Gastroesophageal sphincter (tissue), 4 donors: Measurements from ENCODE around the gene PSPN. TPM values are rescaled to one million over a fixed set of nuclear protein-coding genes. Genes with fewer than 3 reads are reported as not detected.
"Not testable (repeated sequence)": the region's sequence is repeated elsewhere in the genome, so short reads cannot be mapped to it uniquely, and the experiment has no call there.

Source experiments
- ATAC-seq: fragments of 150-250 bp; one replicate; pipeline ENCODE4 v1.9.1; 2016; ENCODE audit warnings: mild to moderate bottlenecking, moderate library complexity
- H3K27ac ChIP-seq, 4 donors: fragments of 200-600 bp; sonication (generic) in 3 of 4; 1 replicate in 3 of 4; 2 replicates in 1 of 4; pipeline ENCODE4 v1.5.1; 2016 to 2019
- H3K27me3 ChIP-seq: fragments of 200-600 bp; sonication (generic); one replicate; pipeline ENCODE4 v1.5.1; 2019
- H3K36me3 ChIP-seq, 2 donors: fragments of 200-600 bp; sonication (generic); one replicate each; pipeline ENCODE4 v1.5.1; 2019; ENCODE audit warnings: control low read depth in 1 of 2
- H3K4me1 ChIP-seq, 3 donors: fragments of 200-600 bp; sonication (generic); 1 replicate in 2 of 3; 2 replicates in 1 of 3; pipeline ENCODE4 v1.5.1; 2016 to 2019; ENCODE audit warnings: control low read depth in 2 of 3
- H3K4me3 ChIP-seq, 2 donors: fragments of 200-600 bp; sonication (generic); one replicate each; pipeline ENCODE4 v1.5.1; 2019; ENCODE audit warnings: mild to moderate bottlenecking in 1 of 2, moderate library complexity in 1 of 2
- H3K9me3 ChIP-seq, 3 donors: fragments of 200-600 bp; sonication (generic); one replicate each; pipeline ENCODE4 v1.5.1; 2017 to 2019; ENCODE audit warnings: control low read depth in 2 of 3
- EP300 ChIP-seq: sonication (generic); formaldehyde crosslinking; IDR thresholded peaks from one replicate; pipeline ENCODE4 v1.6.1; 2017; ENCODE audit warnings: antibody characterized with exemption, mild to moderate bottlenecking
- POLR2A ChIP-seq, 2 donors: fragments of 450-650 bp; IDR thresholded peaks; one replicate each; pipeline ENCODE4 v1.6.1; 2017; ENCODE audit warnings: antibody characterized with exemption in 2 of 2, mild to moderate bottlenecking in 2 of 2, moderate library complexity in 1 of 2
- POLR2AphosphoS5 ChIP-seq: sonication (generic); formaldehyde crosslinking; IDR thresholded peaks from one replicate; pipeline ENCODE4 v1.6.1; 2017; ENCODE audit warnings: antibody characterized with exemption
- whole genome bisulfite sequencing, 2 donors: methylation state at CpG; one replicate each; pipeline ENCODE4 v1.1.5; 2018; ENCODE audit warnings: low coverage in 1 of 2; 5-methylcytosine and 5-hydroxymethylcytosine counted together
- total RNA-seq, 4 donors: library from RNA; depleted of rRNA; stranded (reverse); fragments of >200 nt; gene quantifications; one replicate each; pipeline ENCODE4 v1.1.0, GENCODE V29; 2016
- TF ChIP-seq, protein P1 (sequence below), 4 experiments: fragments of 200-600 bp in 2 of 4; fragments of 450-650 bp in 2 of 4; sonication (generic) in 1 of 4; IDR thresholded peaks; one replicate each; pipeline ENCODE4 v1.5.1; 2017 to 2019; ENCODE audit warnings: antibody characterized with exemption in 4 of 4, mild to moderate bottlenecking in 2 of 4, moderate library complexity in 2 of 4

The PSPN gene
- total RNA-seq, 4 donors from 2014 or later, result 0.67 to 2.4 (median 1.4) TPM

DNA sequence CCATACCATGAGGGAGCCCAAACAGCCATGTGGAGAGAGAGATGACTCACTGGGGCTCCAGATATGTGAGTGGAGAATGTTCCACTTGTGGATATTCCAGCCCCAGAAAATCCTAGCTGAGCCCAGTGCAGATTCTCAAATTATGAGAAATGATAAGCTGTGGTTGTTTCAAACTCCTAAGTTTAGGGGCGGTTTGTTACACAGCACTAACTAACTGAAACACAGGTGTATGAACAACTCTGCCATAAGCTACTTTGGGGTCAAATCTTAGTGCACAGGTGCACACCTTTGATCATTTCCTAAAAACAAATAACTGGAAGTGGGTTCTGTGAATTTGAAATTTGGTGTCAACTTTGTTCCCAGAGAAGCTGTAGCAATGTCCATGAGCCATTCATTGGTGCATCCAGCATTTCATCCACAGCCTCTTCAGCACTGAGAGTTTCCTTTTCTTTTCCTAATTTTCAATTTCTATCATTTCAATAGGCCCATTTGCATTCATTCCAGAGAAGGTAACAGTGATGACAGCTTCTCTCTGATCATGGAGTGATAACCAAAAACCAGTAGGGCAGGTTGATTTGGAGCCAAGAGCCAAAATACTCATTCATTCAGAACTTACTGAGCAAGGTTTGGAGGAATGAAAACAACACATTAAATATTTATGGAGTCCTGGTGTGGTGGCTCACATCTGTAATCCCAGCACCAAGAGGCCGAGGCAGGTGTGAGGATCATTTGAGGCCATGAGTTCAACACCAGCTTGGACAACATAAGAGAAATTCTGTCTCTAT is 23.2 kb downstream of the PSPN start:
- no peak for ATAC-seq
- H3K27ac ChIP-seq, result no peak overlapping the region
- TF ChIP-seq EP300 (no peak), POLR2AphosphoS5 (no peak), POLR2A (IDR thresholded peaks at IDR 0.05) (no peak)

DNA sequence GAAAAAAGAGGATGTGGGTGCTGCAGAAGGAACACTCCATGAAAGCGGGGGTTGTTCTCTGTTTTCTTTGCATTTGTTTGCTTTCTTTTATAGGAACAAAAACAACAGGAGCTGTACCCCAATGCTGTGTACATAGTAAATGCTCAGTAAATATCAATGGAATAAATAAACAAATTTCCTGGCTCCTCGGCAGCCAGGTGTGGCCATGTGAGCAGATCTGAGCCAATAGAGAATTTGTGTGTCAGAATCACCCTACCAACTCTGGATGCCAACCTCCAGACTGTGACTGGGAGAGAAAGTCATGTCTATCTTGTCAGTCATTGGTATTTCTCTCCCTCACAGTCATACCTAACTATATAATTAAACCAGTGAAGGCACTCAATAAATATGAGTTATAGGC is 25.0 kb downstream of the PSPN start:
- H3K36me3 ChIP-seq, result no peaks in the 10 kb centered on the region
- no peaks in the 10 kb centered on the region for H3K4me1 ChIP-seq
- 61 to 68% methylated on average over 2 of the region's 2 CpGs for WGBS, 2 donors
- no peak for TF ChIP-seq EP300
- no peak for TF ChIP-seq POLR2AphosphoS5
- TF ChIP-seq, protein P1, sequence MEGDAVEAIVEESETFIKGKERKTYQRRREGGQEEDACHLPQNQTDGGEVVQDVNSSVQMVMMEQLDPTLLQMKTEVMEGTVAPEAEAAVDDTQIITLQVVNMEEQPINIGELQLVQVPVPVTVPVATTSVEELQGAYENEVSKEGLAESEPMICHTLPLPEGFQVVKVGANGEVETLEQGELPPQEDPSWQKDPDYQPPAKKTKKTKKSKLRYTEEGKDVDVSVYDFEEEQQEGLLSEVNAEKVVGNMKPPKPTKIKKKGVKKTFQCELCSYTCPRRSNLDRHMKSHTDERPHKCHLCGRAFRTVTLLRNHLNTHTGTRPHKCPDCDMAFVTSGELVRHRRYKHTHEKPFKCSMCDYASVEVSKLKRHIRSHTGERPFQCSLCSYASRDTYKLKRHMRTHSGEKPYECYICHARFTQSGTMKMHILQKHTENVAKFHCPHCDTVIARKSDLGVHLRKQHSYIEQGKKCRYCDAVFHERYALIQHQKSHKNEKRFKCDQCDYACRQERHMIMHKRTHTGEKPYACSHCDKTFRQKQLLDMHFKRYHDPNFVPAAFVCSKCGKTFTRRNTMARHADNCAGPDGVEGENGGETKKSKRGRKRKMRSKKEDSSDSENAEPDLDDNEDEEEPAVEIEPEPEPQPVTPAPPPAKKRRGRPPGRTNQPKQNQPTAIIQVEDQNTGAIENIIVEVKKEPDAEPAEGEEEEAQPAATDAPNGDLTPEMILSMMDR (IDR thresholded peaks at IDR 0.05), result no peak
- no peak for TF ChIP-seq POLR2A (IDR thresholded peaks at IDR 0.05)
- ATAC-seq, result no peak
- no peaks in the 10 kb centered on the region for H3K27me3 ChIP-seq
- no peaks in the 10 kb centered on the region for H3K9me3 ChIP-seq
- no peak overlapping the region for H3K4me3 ChIP-seq
- no peak overlapping the region for H3K27ac ChIP-seq

More for the DNA sequence above, 23.2 kb downstream of the PSPN start:
- Histone ChIP-seq H3K36me3 (no peaks in the 10 kb centered on the region), H3K4me3 (no peak overlapping the region), H3K9me3 (no peaks in the 10 kb centered on the region), H3K27me3 (no peaks in the 10 kb centered on the region), H3K4me1 (no peaks in the 10 kb centered on the region)
- 95 to 100% methylated on average over 1 to 2 of the region's 2 CpGs for WGBS, 2 donors

DNA sequence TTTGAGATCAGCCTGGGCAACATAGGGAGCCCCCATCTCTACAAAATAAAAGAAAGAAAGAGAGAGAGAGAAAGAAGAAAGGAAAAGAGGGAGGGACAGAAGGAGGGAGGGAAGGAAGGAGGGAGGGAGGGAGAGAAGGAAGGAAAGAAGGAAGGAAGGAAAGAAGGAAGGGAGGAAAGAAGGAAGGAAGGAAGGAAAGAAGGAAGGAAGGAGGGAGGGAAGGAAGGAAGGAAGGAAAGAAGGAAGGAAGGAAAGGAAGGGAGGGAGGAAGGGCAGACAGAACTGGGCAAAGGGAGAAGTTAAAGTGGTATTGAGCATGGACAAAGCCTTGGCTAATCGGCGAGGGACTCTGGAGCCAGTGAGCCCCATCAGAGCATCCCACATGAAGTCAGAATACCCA is 26.5 kb downstream of the PSPN start:
- not testable (repeated sequence) for ATAC-seq, H3K27me3 ChIP-seq, H3K9me3 ChIP-seq, H3K4me1 ChIP-seq, H3K27ac ChIP-seq, H3K4me3 ChIP-seq, H3K36me3 ChIP-seq
- WGBS, 2 donors, result 89 to 93% methylated on average over 2 of the region's 2 CpGs

DNA sequence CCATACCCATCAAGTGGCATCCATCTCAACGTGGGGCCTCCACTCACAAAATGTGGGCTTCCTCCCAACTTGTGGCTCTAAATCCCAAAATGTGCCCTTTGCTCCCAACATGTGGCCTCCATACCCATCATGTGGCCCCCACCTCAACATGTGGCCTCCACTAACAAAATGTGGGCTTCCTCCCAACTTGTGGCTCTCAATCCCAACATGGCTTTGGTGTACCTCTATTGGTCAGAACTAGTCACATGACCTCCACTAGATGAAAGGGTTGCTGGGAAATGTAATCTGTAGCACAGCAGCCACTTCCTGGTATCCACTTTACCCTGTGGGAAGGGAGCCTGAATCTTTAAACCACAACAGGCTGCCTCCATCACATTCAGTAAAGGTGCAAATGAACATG is 32.3 kb downstream of the PSPN start:
- TF ChIP-seq POLR2AphosphoS5 (no peak), POLR2A (IDR thresholded peaks at IDR 0.05) (no peak), EP300 (no peak)
- TF ChIP-seq, protein P1 (IDR thresholded peaks at IDR 0.05), result no peak
- Histone ChIP-seq H3K27me3 (peaks cover 4% of the 10 kb centered on the region), H3K9me3 (no peaks in the 10 kb centered on the region), H3K4me3 (no peak overlapping the region), H3K36me3 (no peaks in the 10 kb centered on the region), H3K4me1 (no peaks in the 10 kb centered on the region), H3K27ac (no peak overlapping the region)
- ATAC-seq, result no peak
- 67 to 83% methylated on average over 1 of the region's 1 CpG for WGBS, 2 donors

DNA sequence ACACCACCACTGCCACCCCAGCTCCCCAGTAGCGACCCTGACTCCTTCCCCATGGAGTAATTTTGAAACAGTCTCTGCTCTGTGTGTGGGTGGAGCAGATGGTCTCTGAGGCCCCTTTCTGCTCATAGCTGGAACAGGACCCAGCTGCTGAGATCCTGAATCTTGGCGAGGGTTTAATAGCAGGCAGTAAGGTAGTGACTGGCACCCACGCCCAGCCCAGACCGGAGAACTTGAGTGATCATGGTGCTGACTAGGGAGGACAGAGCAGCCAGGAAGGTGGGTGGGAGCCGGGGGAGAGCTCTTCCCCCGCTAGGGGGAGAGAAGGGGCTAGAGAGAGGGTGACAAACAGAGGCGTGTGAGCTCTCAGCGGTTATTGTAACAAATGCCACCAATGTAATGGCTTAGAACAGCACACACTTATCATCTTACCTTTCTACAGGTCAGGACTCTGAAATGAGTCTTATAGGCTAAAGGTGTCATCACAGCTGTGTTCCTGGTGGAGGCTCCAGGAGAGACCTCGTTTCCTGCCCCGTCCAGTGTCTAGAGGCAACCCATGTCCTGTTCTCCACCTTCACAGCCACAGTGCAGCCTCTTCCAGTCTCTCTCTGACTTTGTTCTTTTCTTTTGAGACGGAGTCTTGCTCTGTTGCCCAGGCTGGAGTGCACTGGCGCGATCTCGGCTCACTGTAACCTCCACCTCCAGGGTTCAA is 35.1 kb downstream of the PSPN start:
- ATAC-seq, result no peak
- WGBS, 2 donors, result 44 to 47% methylated on average over 6 of the region's 14 CpGs

More for the DNA sequence above, 35.1 kb downstream of the PSPN start:
- Histone ChIP-seq H3K27me3 (peaks cover 4% of the 10 kb centered on the region), H3K36me3 (no peaks in the 10 kb centered on the region), H3K9me3 (no peaks in the 10 kb centered on the region), H3K4me1 (no peaks in the 10 kb centered on the region), H3K4me3 (no peak overlapping the region), H3K27ac (no peak overlapping the region)
- TF ChIP-seq POLR2AphosphoS5, result no peak
- TF ChIP-seq, protein P1 (IDR thresholded peaks at IDR 0.05), result no peak
- TF ChIP-seq POLR2A (IDR thresholded peaks at IDR 0.05), result no peak
- no peak for TF ChIP-seq EP300
